ENCODE measurements around the gene ADAMTSL4.

GRCh38 chr1:150563340-150564038 is 14.3 kb downstream of the ADAMTSL4 start:
- TF ChIP-seq CTCF (IDR thresholded peaks at IDR 0.05) (no peak), POLR2A (IDR thresholded peaks at IDR 0.05) (no peak)
